ENCODE measurements around the gene VSIG10. TPM values are rescaled to one million over a fixed set of nuclear protein-coding genes. Genes with fewer than 3 reads are reported as not detected.
A peak's percentile ranks its signal among the peaks of the same experiment; 100 is the strongest.

Gene VSIG10
- total and polyA plus RNA-seq, 5 experiments from 2014 or later: 2.0 to 5.0 (median 3.1) TPM

DNA sequence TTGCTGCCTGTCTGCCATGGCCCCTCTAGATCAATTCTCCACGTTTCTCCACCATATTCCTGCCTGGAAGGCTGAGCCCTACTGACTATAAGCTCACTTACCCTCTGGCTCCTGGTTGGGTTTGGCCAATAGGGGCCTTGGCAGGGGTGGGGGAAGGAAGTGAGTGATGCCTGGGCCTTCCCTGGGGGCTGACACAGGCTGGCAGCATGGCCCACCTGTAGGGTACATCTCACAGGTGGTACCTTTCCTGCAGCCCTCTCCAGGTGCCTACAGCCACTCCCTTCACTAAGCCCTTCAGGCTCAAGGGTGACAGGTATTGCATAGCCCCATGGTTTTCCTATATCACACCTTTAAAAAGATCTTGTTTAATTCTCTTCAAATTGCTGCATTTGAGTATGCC, 83.8 kb downstream of the VSIG10 start:
- Mint-ChIP-seq H3K27ac (no peak overlapping the region), H3K9me3 (no peaks in the 10 kb centered on the region), H3K4me1 (peaks cover 14 to 25% (median 21%) of the 10 kb centered on the region in 4 donors), H3K36me3 (peaks cover 0 to 39% (median 14%) of the 10 kb centered on the region in 3 donors), H3K27me3 (no peaks in the 10 kb centered on the region), H3K4me3 (no peak overlapping the region)
- POLR2A ChIA-PET: no interaction called here
- DNase-seq: no peak
- ATAC-seq: no peak

DNA sequence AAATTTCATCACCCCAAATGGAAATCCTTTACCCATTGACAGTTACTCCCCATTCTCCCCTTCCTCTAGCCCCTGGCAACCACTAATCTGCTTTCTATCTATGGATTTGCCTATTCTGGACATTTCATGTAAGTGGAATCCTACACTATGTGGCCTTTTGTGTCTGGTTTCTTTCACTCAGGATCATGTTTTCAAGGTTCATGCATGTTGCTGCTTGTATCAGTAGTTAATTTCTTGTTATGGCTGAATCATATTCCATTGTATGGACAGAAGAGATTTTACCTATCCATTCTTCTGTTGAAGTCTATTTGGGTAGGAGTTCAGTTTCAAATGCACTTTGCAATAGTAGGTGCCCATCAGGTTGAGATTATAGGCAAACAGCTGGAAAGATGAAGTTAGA, 85.9 kb downstream of the VSIG10 start:
- POLR2A ChIA-PET: no interaction called here
- Mint-ChIP-seq H3K36me3 (peaks cover 0 to 28% (median 10%) of the 10 kb centered on the region in 3 donors), H3K9me3 (no peaks in the 10 kb centered on the region), H3K4me3 (peak overlapping the region; percentile 9 to 93 (median 82)), H3K4me1 (peaks cover 14 to 25% (median 21%) of the 10 kb centered on the region in 4 donors), H3K27me3 (no peaks in the 10 kb centered on the region), H3K27ac (peak overlapping the region in 4 of 10 donors; percentile 31 to 54 (median 36))
- ATAC-seq (no peak), DNase-seq (no peak)

DNA sequence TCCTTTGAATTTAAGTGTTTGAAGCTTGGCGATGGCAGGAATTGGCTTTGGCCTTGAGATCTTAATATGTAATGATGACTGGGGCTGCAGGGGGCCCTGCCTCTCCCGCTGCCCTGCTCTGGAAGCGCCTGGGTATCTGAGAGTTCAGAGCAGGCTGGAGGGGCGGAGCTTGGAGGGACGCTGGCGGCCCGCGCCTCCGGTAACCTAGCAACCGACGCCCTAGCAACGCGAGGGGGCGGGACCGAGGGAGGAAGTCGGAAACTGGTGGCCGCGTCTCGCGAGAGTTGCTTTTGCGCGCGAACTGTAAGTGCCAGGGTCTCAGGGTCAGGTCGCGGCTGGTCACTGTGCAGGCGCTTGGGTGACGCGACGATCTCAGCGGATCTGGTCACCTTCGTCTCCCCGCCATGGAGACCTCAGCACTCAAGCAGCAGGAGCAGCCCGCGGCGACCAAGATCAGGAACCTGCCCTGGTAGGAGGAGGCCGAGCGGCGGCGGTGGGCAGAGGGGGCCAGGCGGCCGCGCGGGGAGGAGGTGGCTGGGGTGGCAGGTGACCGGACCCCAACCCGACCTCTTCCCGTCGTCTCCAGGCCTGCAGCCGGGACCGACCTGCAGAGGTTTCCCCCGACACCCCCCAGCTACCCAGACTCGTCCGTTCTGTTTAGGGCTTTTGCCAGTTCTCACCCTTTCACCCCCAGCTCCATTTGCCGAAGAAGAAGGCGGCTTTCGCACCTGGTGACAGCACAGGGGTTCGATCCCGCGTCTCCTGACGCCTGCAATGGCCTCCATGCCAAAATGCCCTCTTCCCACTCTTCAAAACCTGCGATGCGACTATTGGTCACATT, 87.2 kb downstream of the VSIG10 start, which contains the start of gene RFC5:
RFC5 (plus strand) TSS at position 280 of the 841 bp plus-strand sequence; CDS start at position 405, 125 bp downstream.
- H3K4me1 Mint-ChIP-seq: peaks cover 9 to 25% (median 21%) of the 10 kb centered on the region in 4 donors
- no peaks in the 10 kb centered on the region for H3K27me3 Mint-ChIP-seq
- peak; percentile 96 to 98 for ATAC-seq

DNA sequence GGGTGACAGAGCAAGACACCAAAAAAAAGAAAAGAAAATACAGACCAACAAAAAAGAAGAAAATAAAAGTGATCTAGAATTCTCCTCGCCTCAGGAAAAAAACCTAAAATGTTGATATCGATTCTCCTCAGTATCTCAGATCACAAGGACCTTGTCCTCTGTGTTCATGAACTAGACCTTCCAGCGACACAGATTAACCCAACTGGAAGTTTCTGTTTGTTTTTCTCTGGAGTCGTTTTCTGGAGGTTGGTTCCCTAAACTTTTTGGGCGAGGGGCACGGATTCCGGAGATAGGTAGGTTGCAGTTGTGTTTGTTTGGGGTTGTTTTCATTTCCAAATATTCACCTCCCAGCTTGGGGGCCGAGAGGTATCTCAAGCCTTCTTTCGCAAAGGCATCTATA, 87.9 kb downstream of the VSIG10 start:
- Mint-ChIP-seq H3K27me3 (no peaks in the 10 kb centered on the region), H3K27ac (peak overlapping the region in 6 of 10 donors; percentile 81 to 98 (median 89)), H3K9me3 (no peaks in the 10 kb centered on the region), H3K36me3 (peaks cover 0 to 16% (median 7%) of the 10 kb centered on the region in 3 donors), H3K4me1 (peaks cover 9 to 25% (median 21%) of the 10 kb centered on the region in 4 donors), H3K4me3 (peak overlapping the region; percentile 30 to 93 (median 92))
- ATAC-seq: no peak
- POLR2A ChIA-PET: interaction anchor here (1.0 to 1.4 kb wide), 2 partner anchors 46 to 120 kb away, joined by 4 to 9 read pairs; partner anchors contain the start of gene PEBP1
- no peak for DNase-seq

More for the DNA sequence above, 87.2 kb downstream of the VSIG10 start, which contains the start of gene RFC5:
- Mint-ChIP-seq H3K9me3 (no peaks in the 10 kb centered on the region), H3K27ac (peak within 1 kb of the TSS; percentile 43 to 98 (median 91)), H3K4me3 (peak within 1 kb of the TSS; percentile 87 to 93 (median 92)), H3K36me3 (peaks cover 0 to 21% (median 7%) of the 10 kb centered on the region in 3 donors)
- peak; percentile 94 to 99 (median 97) for DNase-seq
- POLR2A ChIA-PET: interaction anchor here (0.6 to 1.4 kb wide), 4 partner anchors 14 to 144 kb away, joined by 3 to 9 read pairs (median 4); partner anchors contain the start of gene PEBP1

DNA sequence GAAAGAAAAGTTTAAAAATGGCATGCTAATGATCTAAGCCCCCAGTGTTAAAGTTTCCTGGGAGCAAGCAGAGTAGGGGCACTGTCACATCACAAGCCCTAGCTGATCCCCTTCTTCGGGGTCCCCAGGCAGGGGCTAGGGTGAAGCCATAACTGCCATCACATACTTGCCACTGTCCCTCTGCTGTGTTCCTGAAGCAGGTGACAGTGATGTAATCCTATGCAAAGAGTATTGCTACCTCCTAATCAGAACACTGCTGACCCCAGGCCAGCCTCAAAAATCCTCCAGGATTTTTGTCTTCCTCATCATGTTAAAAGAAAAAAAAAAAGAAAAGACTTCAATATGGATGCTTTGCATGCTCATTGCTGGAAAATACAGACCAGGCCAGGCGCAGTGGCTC, 88.5 kb downstream of the VSIG10 start:
- H3K27ac Mint-ChIP-seq: peak overlapping the region in 2 of 10 donors; percentile 48 to 98
- POLR2A ChIA-PET: no interaction called here

More for the DNA sequence above, 88.5 kb downstream of the VSIG10 start:
- Mint-ChIP-seq H3K9me3 (no peaks in the 10 kb centered on the region), H3K36me3 (peaks cover 0 to 10% (median 2%) of the 10 kb centered on the region in 3 donors), H3K4me3 (peak overlapping the region in 7 of 10 donors; percentile 6 to 93 (median 50)), H3K27me3 (no peaks in the 10 kb centered on the region), H3K4me1 (peaks cover 9 to 25% (median 21%) of the 10 kb centered on the region in 4 donors)
- ATAC-seq (no peak), DNase-seq (no peak)

Other genes with a start within 250 kb of the VSIG10 start
- not detected for gene KSR2, start 135.0 kb downstream of the VSIG10 start, total RNA-seq
- gene KSR2, start 135.0 kb downstream of the VSIG10 start, polyA plus RNA-seq: not detected
- gene RFC5, start 87.3 kb downstream of the VSIG10 start, total RNA-seq: 10 to 100 TPM; 16.7 to 18.4 TPM
- 10 to 100 TPM; 12.3 to 16.1 (median 12.5) TPM for gene RFC5, start 87.3 kb downstream of the VSIG10 start, polyA plus RNA-seq
- 10 to 100 TPM; 14.8 to 18.6 TPM for gene WSB2, start 42.8 kb downstream of the VSIG10 start, total RNA-seq
- gene WSB2, start 42.8 kb downstream of the VSIG10 start, polyA plus RNA-seq: 10 to 100 TPM in 2 of 3 donors, 1 to 10 TPM in 1; 7.7 to 16.9 (median 12.4) TPM
- gene PEBP1, start 32.1 kb upstream of the VSIG10 start, total RNA-seq: 10 to 100 TPM; 85.2 to 86.7 TPM
- 100 to 1,000 TPM; 290 to 344 (median 340) TPM for gene PEBP1, start 32.1 kb upstream of the VSIG10 start, polyA plus RNA-seq

Data from naive thymus-derived CD8-positive, alpha-beta T cell (primary cell).